GM18526 (cell line): ENCODE data around the gene NEURL3.

ENCODE experiments used
- POLR2A ChIP-seq: IDR thresholded peaks from 3 replicates; pipeline ENCODE4 v1.6.1; 2011; ENCODE audit not compliant: insufficient read length; ENCODE audit errors: extremely low read depth

Gene NEURL3

GRCh38 chr2:96449637-96450036 lies 55.5 kb downstream of the NEURL3 start:
- no peak for TF ChIP-seq POLR2A

DNA sequence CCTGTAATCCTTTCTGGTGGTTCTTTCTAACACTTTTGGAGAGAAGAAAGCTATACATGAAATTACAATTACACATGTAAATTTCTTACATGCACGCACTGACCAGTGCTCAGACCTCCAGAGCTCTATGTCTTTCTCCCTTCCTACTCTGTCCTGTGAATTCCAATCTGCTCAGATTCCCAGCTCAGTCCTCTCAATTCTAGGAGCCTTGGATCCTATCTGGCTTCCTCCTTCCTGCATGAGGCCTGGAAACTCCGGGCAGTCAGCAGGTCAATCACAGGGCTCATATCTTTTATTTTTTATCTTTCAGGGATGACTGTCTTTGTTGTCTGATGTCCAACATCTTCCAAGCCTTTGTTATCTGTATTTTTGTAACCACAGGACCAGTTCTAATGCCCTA lies 56.0 kb downstream of the NEURL3 start:
- no peak for TF ChIP-seq POLR2A

DNA sequence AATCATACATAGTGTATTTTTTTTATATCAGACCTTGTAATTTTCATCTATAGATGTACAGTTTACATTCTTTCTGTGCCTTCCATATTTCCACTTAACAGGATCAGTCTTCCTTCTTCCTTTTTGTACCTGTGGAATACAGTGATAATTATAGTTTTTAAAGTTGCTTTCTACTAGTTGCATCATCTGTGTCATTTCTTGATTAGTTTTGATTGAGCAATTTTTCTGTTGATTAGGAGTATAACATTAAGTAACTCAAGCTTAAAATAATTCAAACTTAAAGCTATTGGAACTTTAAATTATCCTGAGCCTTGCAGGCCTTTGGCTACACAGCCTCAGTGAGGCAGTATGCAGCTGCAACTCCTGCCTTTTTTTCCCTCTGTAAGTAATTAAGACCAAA lies 57.4 kb downstream of the NEURL3 start:
- TF ChIP-seq POLR2A = no peak
